Ovary (tissue), 9 donors: Measurements from ENCODE around the gene GCN1. TPM values are rescaled to one million over a fixed set of nuclear protein-coding genes. Genes with fewer than 3 reads are reported as not detected.

Source experiments
- DNase-seq, 5 donors: peaks; one replicate each; pipeline ENCODE4 v3.0.0-alpha.2; 2019 to 2020
- H3K27ac ChIP-seq, 2 donors: fragments of 200-600 bp; one replicate each; pipeline versions ENCODE4 v1.5.1 to v1.8.0; 2019 to 2022
- H3K27me3 ChIP-seq: fragments of 200-600 bp; one replicate; pipeline ENCODE4 v1.8.0; 2022
- H3K36me3 ChIP-seq: fragments of 200-600 bp; sonication (generic); one replicate; pipeline ENCODE4 v1.5.1; 2019
- H3K4me1 ChIP-seq: one replicate; pipeline ENCODE4 v1.8.1; 2013; ENCODE audit warnings: mild to moderate bottlenecking, moderate library complexity; ENCODE audit not compliant: insufficient read depth
- H3K4me3 ChIP-seq: fragments of 200-600 bp; sonication (generic); one replicate; pipeline ENCODE4 v1.5.1; 2017
- H3K9me3 ChIP-seq, 2 donors: fragments of 200-600 bp in 1 of 2; sonication (generic) in 1 of 2; one replicate each; pipeline versions ENCODE4 v1.5.1 to v1.8.1; 2013 to 2019; ENCODE audit warnings: mild to moderate bottlenecking in 1 of 2, moderate library complexity in 1 of 2
- CTCF ChIP-seq, 3 donors: fragments of 450-650 bp in 2 of 3; fragments of 200-600 bp in 1 of 3; IDR thresholded peaks; one replicate each; pipeline versions ENCODE4 v1.5.1 to v1.8.0; 2016 to 2022; ENCODE audit warnings: antibody characterized with exemption in 3 of 3, mild to moderate bottlenecking in 1 of 3
- EP300 ChIP-seq: sonication (generic); formaldehyde crosslinking; IDR thresholded peaks from one replicate; pipeline ENCODE4 v1.6.1; 2017; ENCODE audit warnings: antibody characterized with exemption
- POLR2A ChIP-seq: fragments of 450-650 bp; IDR thresholded peaks from one replicate; pipeline ENCODE4 v1.6.1; 2017; ENCODE audit warnings: antibody characterized with exemption, mild to moderate bottlenecking, moderate library complexity
- WGBS, 3 donors: extraction: QIAGEN DNeasy Blood & Tissue Kit in 1 of 3; methylation state at CpG; one replicate each; pipeline versions ENCODE4 v1.1.5 to v1.1.7; 2013 to 2017; 5-methylcytosine and 5-hydroxymethylcytosine counted together
- intact Hi-C, 4 donors: fragments of 100-400 bp; cut with DNase I; formaldehyde crosslinking; loops; one replicate each; pipeline versions ENCODE4 v1.11.0 to v1.15.1; 2022 to 2023
- polyA plus RNA-seq, 2 donors: library from polyadenylated mRNA; stranded (reverse); fragments of 200-250 nt in 1 of 2; fragments of 350-450 nt in 1 of 2; fragmentation: Illumina TruSeq in 1 of 2; extraction: RNeasy Lipid Tissue Mini Kit (QIAGEN cat#74804) in 1 of 2; gene quantifications; one replicate each; pipeline ENCODE4 v1.2.3, GENCODE V29; 2013 to 2014
- total RNA-seq, 7 donors: library from RNA; depleted of rRNA in 2 of 7; stranded (reverse); fragments of >200 nt in 2 of 7; fragmentation: NEBNext Ultra II Directional in 3 of 7; extraction: Animal tissue kit (Norgen Biotek cat#: 25700) in 3 of 7; gene quantifications; one replicate each; pipeline versions ENCODE4 v1.1.0 to v1.2.4, GENCODE V29; 2016 to 2023
- donor health status: DM: no; HTN: no; CAD: no; lungs with moderate emphysema.
- donor health status: DM: no; HTN: no; CAD: no.
- donor health status: Bipolar disorder and iron deficiency.
- donor health status: DM: yes; HTN: yes; CAD: no.
- donor health status: DM: no; HTN: no; CAD: no.
- donor health status: DM: yes; HTN: yes; CAD: no.

The GCN1 gene
- total and polyA plus RNA-seq, 9 donors, result 22.6 to 86.2 (median 61.4) TPM

GRCh38 chr12:120138366-120138765 lies 56.1 kb downstream of the GCN1 start:
- no peaks in the 10 kb centered on the region for H3K36me3 ChIP-seq
- no peak for TF ChIP-seq POLR2A
- TF ChIP-seq EP300, result no peak
- TF ChIP-seq CTCF (IDR thresholded peaks at IDR 0.05), result no peak
- no peak for DNase-seq
- H3K27ac ChIP-seq, result no peak overlapping the region
- no peak overlapping the region for H3K4me3 ChIP-seq
- intact Hi-C loops, result no loop called here
- no peaks in the 10 kb centered on the region for H3K4me1 ChIP-seq
- H3K27me3 ChIP-seq, result no peaks in the 10 kb centered on the region
- H3K9me3 ChIP-seq, result no peaks in the 10 kb centered on the region
- 88 to 92% (median 91%) methylated on average over 9 of the region's 9 CpGs for WGBS, 3 donors

GRCh38 chr12:120137833-120138232 lies 56.7 kb downstream of the GCN1 start:
- DNase-seq, result no peak
- Histone ChIP-seq H3K27ac (no peak overlapping the region), H3K4me1 (no peaks in the 10 kb centered on the region), H3K9me3 (no peaks in the 10 kb centered on the region), H3K4me3 (no peak overlapping the region), H3K36me3 (no peaks in the 10 kb centered on the region), H3K27me3 (no peaks in the 10 kb centered on the region)
- WGBS, 3 donors, result 89 to 94% (median 89%) methylated on average over 11 of the region's 11 CpGs
- TF ChIP-seq CTCF (IDR thresholded peaks at IDR 0.05) (no peak), POLR2A (no peak), EP300 (no peak)
- intact Hi-C loops, result no loop called here

- no peaks in the 10 kb centered on the region for H3K9me3 ChIP-seq
- no peak for TF ChIP-seq EP300
- TF ChIP-seq CTCF (IDR thresholded peaks at IDR 0.05), result no peak
- TF ChIP-seq POLR2A, result no peak
- no peak for DNase-seq
- WGBS, 3 donors, result 73 to 78% (median 74%) methylated on average over 11 of the region's 11 CpGs
- intact Hi-C loops, result no loop called here
- H3K4me1 ChIP-seq, result no peaks in the 10 kb centered on the region
- no peaks in the 10 kb centered on the region for H3K36me3 ChIP-seq
- no peak overlapping the region for H3K4me3 ChIP-seq
- no peaks in the 10 kb centered on the region for H3K27me3 ChIP-seq
- H3K27ac ChIP-seq, result no peak overlapping the region
Measured at GRCh38 chr12:120136093-120136770, 58.3 kb downstream of the GCN1 start.

- WGBS, 3 donors, result 94 to 95% (median 95%) methylated on average over 20 of the region's 20 CpGs
- H3K27ac ChIP-seq, result no peak overlapping the region
- no peak for DNase-seq
- no peak overlapping the region for H3K4me3 ChIP-seq
- no peaks in the 10 kb centered on the region for H3K27me3 ChIP-seq
- H3K36me3 ChIP-seq, result no peaks in the 10 kb centered on the region
- intact Hi-C loops, result no loop called here
- no peaks in the 10 kb centered on the region for H3K9me3 ChIP-seq
- H3K4me1 ChIP-seq, result no peaks in the 10 kb centered on the region
- TF ChIP-seq EP300 (no peak), POLR2A (no peak), CTCF (IDR thresholded peaks at IDR 0.05) (no peak)
Measured at GRCh38 chr12:120134307-120134980, 60.1 kb downstream of the GCN1 start.
